Measurements from ENCODE around the gene LDLRAD4.

GRCh38 chr18:13271302-13271911 is 52.8 kb downstream of the LDLRAD4 start:
- no peak for TF ChIP-seq REST (IDR thresholded peaks at IDR 0.05; ENCODE audit: borderline replicate concordance)
- no peak for TF ChIP-seq REST (CRISPR knock-in tag; IDR thresholded peaks at IDR 0.05; ENCODE audit: low read depth)
- TF ChIP-seq ARNT (IDR thresholded peaks at IDR 0.05) = no peak
- no peak for TF ChIP-seq EP300 (IDR thresholded peaks at IDR 0.05; ENCODE audit: low read length)
- no peak for TF ChIP-seq JUN (IDR thresholded peaks at IDR 0.05; ENCODE audit: borderline replicate concordance, low read depth, low read length)
- no peak for TF ChIP-seq JUN (CRISPR knock-in tag; IDR thresholded peaks at IDR 0.05; ENCODE audit: borderline replicate concordance)
- no peak for TF ChIP-seq NFATC3 (IDR thresholded peaks at IDR 0.05)
- no peak for TF ChIP-seq ZBTB1 (CRISPR knock-in tag; IDR thresholded peaks at IDR 0.05; ENCODE audit: borderline replicate concordance, low read depth)
- TF ChIP-seq POLR2AphosphoS5 (IDR thresholded peaks at IDR 0.05; ENCODE audit: control insufficient read depth, insufficient read depth, low read depth, low read length) = no peak

All from K562 (cell line).